ENCODE data around the gene IL17F.
"Not testable (repeated sequence)": the region's sequence is repeated elsewhere in the genome, so short reads cannot be mapped to it uniquely, and the experiment has no call there.

Gene IL17F

GRCh38 chr6:52207066-52207465 is 37.2 kb downstream of the IL17F start:
- Histone ChIP-seq H3K4me2 (no peak overlapping the region), H4K20me1 (ENCODE audit: insufficient read depth) (no peaks in the 10 kb centered on the region), H2AFZ (ENCODE audit: low read depth) (no peak overlapping the region), H3K4me3 (IDR thresholded peaks at IDR 0.05; ENCODE audit: insufficient read depth, low read depth, low read length) (no peak overlapping the region), H3K4me1 (ENCODE audit: low read depth, poor library complexity, severe bottlenecking) (peaks cover 11% of the 10 kb centered on the region), H3K79me2 (ENCODE audit: insufficient read depth, low read depth) (no peaks in the 10 kb centered on the region), H3K36me3 (ENCODE audit: insufficient read depth) (no peaks in the 10 kb centered on the region), H3K27ac (no peak overlapping the region), H3K9ac (no peak overlapping the region), H3K27me3 (ENCODE audit: insufficient read depth, low read depth) (no peaks in the 10 kb centered on the region)
- peak; percentile 37; the same call in 1 of the 2 replicates for TF ChIP-seq CTCF (conservative IDR thresholded peaks at IDR 0.05; ENCODE audit: low read depth, low read length)

GRCh38 chr6:52201493-52201892 is 42.8 kb downstream of the IL17F start:
- Histone ChIP-seq H3K27me3 (ENCODE audit: insufficient read depth, low read depth) (no peaks in the 10 kb centered on the region), H3K4me2 (no peak overlapping the region), H3K9ac (no peak overlapping the region), H2AFZ (ENCODE audit: low read depth) (no peak overlapping the region), H3K4me1 (ENCODE audit: low read depth, poor library complexity, severe bottlenecking) (no peaks in the 10 kb centered on the region), H3K4me3 (IDR thresholded peaks at IDR 0.05; ENCODE audit: insufficient read depth, low read depth, low read length) (no peak overlapping the region), H4K20me1 (ENCODE audit: insufficient read depth) (no peaks in the 10 kb centered on the region), H3K27ac (no peak overlapping the region), H3K36me3 (ENCODE audit: insufficient read depth) (no peaks in the 10 kb centered on the region), H3K79me2 (ENCODE audit: insufficient read depth, low read depth) (no peaks in the 10 kb centered on the region)
- no peak for TF ChIP-seq CTCF (conservative IDR thresholded peaks at IDR 0.05; ENCODE audit: low read depth, low read length)

- Histone ChIP-seq H3K27ac (no peak overlapping the region), H2AFZ (ENCODE audit: low read depth) (no peak overlapping the region)
These were observed 43.3 kb downstream of the IL17F start for GRCh38 chr6:52201046-52201445.

GRCh38 chr6:52200088-52200487 is 44.2 kb downstream of the IL17F start:
- not testable (repeated sequence) for H2AFZ ChIP-seq (ENCODE audit: low read depth); H3K27ac ChIP-seq; H4K20me1 ChIP-seq (ENCODE audit: insufficient read depth); H3K4me3 ChIP-seq (IDR thresholded peaks at IDR 0.05; ENCODE audit: insufficient read depth, low read depth, low read length); H3K36me3 ChIP-seq (ENCODE audit: insufficient read depth); H3K4me1 ChIP-seq (ENCODE audit: low read depth, poor library complexity, severe bottlenecking); H3K9ac ChIP-seq; H3K79me2 ChIP-seq (ENCODE audit: insufficient read depth, low read depth); H3K4me2 ChIP-seq; H3K27me3 ChIP-seq (ENCODE audit: insufficient read depth, low read depth)

More at GRCh38 chr6:52201046-52201445, 43.3 kb downstream of the IL17F start:
- H3K4me3 ChIP-seq (IDR thresholded peaks at IDR 0.05; ENCODE audit: insufficient read depth, low read depth, low read length), result no peak overlapping the region
- H3K79me2 ChIP-seq (ENCODE audit: insufficient read depth, low read depth), result no peaks in the 10 kb centered on the region
- H3K27me3 ChIP-seq (ENCODE audit: insufficient read depth, low read depth), result no peaks in the 10 kb centered on the region
- H4K20me1 ChIP-seq (ENCODE audit: insufficient read depth), result no peaks in the 10 kb centered on the region
- H3K4me1 ChIP-seq (ENCODE audit: low read depth, poor library complexity, severe bottlenecking), result no peaks in the 10 kb centered on the region
- TF ChIP-seq CTCF (conservative IDR thresholded peaks at IDR 0.05; ENCODE audit: low read depth, low read length), result no peak
- no peak overlapping the region for H3K4me2 ChIP-seq
- no peaks in the 10 kb centered on the region for H3K36me3 ChIP-seq (ENCODE audit: insufficient read depth)
- no peak overlapping the region for H3K9ac ChIP-seq

GRCh38 chr6:52195886-52196285 is 48.4 kb downstream of the IL17F start:
- H3K36me3 ChIP-seq (ENCODE audit: insufficient read depth), result no peaks in the 10 kb centered on the region
- no peak overlapping the region for H3K27ac ChIP-seq
- H3K9ac ChIP-seq, result no peak overlapping the region
- no peak for TF ChIP-seq CTCF (conservative IDR thresholded peaks at IDR 0.05; ENCODE audit: low read depth, low read length)
- H3K4me3 ChIP-seq (IDR thresholded peaks at IDR 0.05; ENCODE audit: insufficient read depth, low read depth, low read length), result no peak overlapping the region
- H3K4me2 ChIP-seq, result no peak overlapping the region
- H3K27me3 ChIP-seq (ENCODE audit: insufficient read depth, low read depth), result no peaks in the 10 kb centered on the region
- H4K20me1 ChIP-seq (ENCODE audit: insufficient read depth), result no peaks in the 10 kb centered on the region
- H3K79me2 ChIP-seq (ENCODE audit: insufficient read depth, low read depth), result no peaks in the 10 kb centered on the region
- peaks cover under 1% of the 10 kb centered on the region for H3K4me1 ChIP-seq (ENCODE audit: low read depth, poor library complexity, severe bottlenecking)
- no peak overlapping the region for H2AFZ ChIP-seq (ENCODE audit: low read depth)

Data from KMS-11 (cell line).